ENCODE measurements around the gene USP34. TPM values are rescaled to one million over a fixed set of nuclear protein-coding genes. Genes with fewer than 3 reads are reported as not detected.

The USP34 gene
- total and polyA plus RNA-seq, 9 of the 15 experiments (the other 6 are each of a cell fraction or from before 2014, with no cell fraction given) = 19.8 to 108 (median 67.8) TPM

GRCh38 chr2:61343141-61343540 lies 127.7 kb downstream of the USP34 start (continued):
- no peak for TF ChIP-seq ETS1 (conservative IDR thresholded peaks at IDR 0.05; ENCODE audit: control insufficient read depth, low read depth, low read length)
- TF ChIP-seq PPARD (CRISPR knock-in tag; IDR thresholded peaks at IDR 0.05) = no peak
- no peak for TF ChIP-seq PRMT5 (CRISPR knock-in tag; IDR thresholded peaks at IDR 0.05)
- no peak for TF ChIP-seq POLR2AphosphoS5 (IDR thresholded peaks at IDR 0.05; ENCODE audit: control insufficient read depth, insufficient read depth, low read depth, low read length)

- ChIA-PET POLR2A (no interaction called here), CTCF (ENCODE audit: low intra/inter-chr PET ratio) (no interaction called here)
- Histone ChIP-seq H3K27ac (ENCODE audit: extremely low read depth, low read depth, low read length) (no peak overlapping the region), H3K27me3 (ENCODE audit: control insufficient read depth in 2 of 2, insufficient read depth in 2 of 2, low read length in 2 of 2) (no peaks in the 10 kb centered on the region), H3K9me3 (replicated peaks; ENCODE audit: control insufficient read depth, insufficient read depth, low read depth, low read length) (no peaks in the 10 kb centered on the region), H3K36me3 (ENCODE audit: control insufficient read depth, insufficient read depth, low read length) (peaks cover 88% of the 10 kb centered on the region), H3K9ac (ENCODE audit: insufficient read depth in 1 of 2, low read depth in 2 of 2, low read length in 2 of 2) (no peak overlapping the region), H3K4me1 (replicated peaks in 1 of 2; ENCODE audit: control insufficient read depth in 2 of 2, insufficient read depth in 2 of 2, low read length in 2 of 2) (no peaks in the 10 kb centered on the region), H4K20me1 (replicated peaks; ENCODE audit: control insufficient read depth, insufficient read depth, low read length) (no peaks in the 10 kb centered on the region), H3K4me2 (ENCODE audit: insufficient read depth, low read length) (no peak overlapping the region), H3K4me3 (no peak overlapping the region), H2AFZ (ENCODE audit: low read depth, low read length) (no peak overlapping the region), H3K9me1 (ENCODE audit: control insufficient read depth, insufficient read depth, low read length) (no peaks in the 10 kb centered on the region), H3K79me2 (ENCODE audit: control insufficient read depth, insufficient read depth, low read length) (peaks cover 5% of the 10 kb centered on the region; the same call in 1 of the 3 replicates)
- WGBS (ENCODE audit: insufficient coverage, low coverage, missing lambda C conversion rate) = 93% methylated on average over 2 of the region's 2 CpGs
- no peak for FAIRE-seq
- in situ Hi-C loops (cut with MboI) = no loop called here
- no peak for DNase-seq (ENCODE audit: extremely low read depth in 1 of 4, low spot score in 3 of 4)
- intact Hi-C loops (cut with micrococcal nuclease) = no loop called here
- ATAC-seq = no peak; the same call in 2 of the 3 replicates
- BruUV-seq (replicated peaks) = no TSS peak
- no peak for TF ChIP-seq ZNF707 (CRISPR knock-in tag; conservative IDR thresholded peaks at IDR 0.05)
- no peak for TF ChIP-seq BRF2 (IDR thresholded peaks at IDR 0.05; ENCODE audit: borderline replicate concordance, insufficient read depth, insufficient read length)
- TF ChIP-seq CEBPG (CRISPR knock-in tag; IDR thresholded peaks at IDR 0.05) = no peak
- peak in 1 of 2 experiments; percentile 86; a peak in 2 of 4 replicates for TF ChIP-seq CEBPG (tag; conservative IDR thresholded peaks at IDR 0.05 in 1 of 2, IDR thresholded peaks at IDR 0.05 in 1 of 2)
- TF ChIP-seq GTF3C2 (IDR thresholded peaks at IDR 0.05; ENCODE audit: borderline replicate concordance, extremely low read depth, insufficient read length) = no peak
- TF ChIP-seq RB1 (IDR thresholded peaks at IDR 0.05; ENCODE audit: low read depth) = no peak
- TF ChIP-seq NCOA4 (IDR thresholded peaks at IDR 0.05; ENCODE audit: partially characterized antibody) = no peak
- no peak for TF ChIP-seq ZNF347 (CRISPR knock-in tag; IDR thresholded peaks at IDR 0.05; ENCODE audit: low read depth)
- TF ChIP-seq MAZ (CRISPR knock-in tag; conservative IDR thresholded peaks at IDR 0.05 in 1 of 2, IDR thresholded peaks at IDR 0.05 in 1 of 2) = no peak
- peak; percentile 40; the same call in 1 of the 2 replicates for TF ChIP-seq ATF3 (IDR thresholded peaks at IDR 0.05)
- TF ChIP-seq ATF3 (CRISPR knock-in tag; conservative IDR thresholded peaks at IDR 0.05) = no peak
Observed at GRCh38 chr2:61340242-61340641, 130.6 kb downstream of the USP34 start.

Measured in K562 (cell line).